GM12892 (cell line): Measurements from ENCODE around the gene GAL3ST2.

ENCODE experiments used
- POLR2A ChIP-seq: IDR thresholded peaks from 2 replicates; pipeline ENCODE4 v1.6.1; 2011; ENCODE audit warnings: low read depth, low read length, control low read depth
- POLR2AphosphoS5 ChIP-seq: IDR thresholded peaks from 2 replicates; pipeline ENCODE4 v1.6.1; 2011; ENCODE audit warnings: low read depth, low read length, control low read depth

DNA sequence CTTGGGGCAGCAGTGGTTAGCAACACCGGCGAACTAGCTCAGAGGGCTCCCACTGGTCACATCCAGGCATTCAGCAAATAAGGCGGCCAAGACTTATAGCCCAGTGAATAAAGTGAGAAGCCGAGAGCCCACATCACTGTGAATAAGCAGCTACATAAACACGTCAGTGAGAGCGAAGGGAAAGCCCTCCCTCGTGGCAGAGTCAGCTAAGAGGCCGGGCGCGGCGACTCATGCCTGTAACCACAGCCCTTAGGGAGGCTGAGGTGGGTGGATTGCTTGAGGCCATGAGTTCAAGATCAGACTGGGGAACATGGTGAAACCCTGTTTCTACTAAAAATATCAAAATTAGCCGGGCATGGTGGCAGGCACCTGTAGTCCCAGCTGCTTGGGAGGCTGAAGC lies 37.0 kb upstream of the GAL3ST2 start:
- no peak for TF ChIP-seq POLR2A
- TF ChIP-seq POLR2AphosphoS5, result no peak
